CD4-positive, CD25-positive, alpha-beta regulatory T cell (primary cell): ENCODE measurements around the gene CPSF7. TPM values are rescaled to one million over a fixed set of nuclear protein-coding genes. Genes with fewer than 3 reads are reported as not detected.

Source experiments
- ATAC-seq, 2 donors: fragments of 150-1000 bp; cut with Tn5 transposase; one replicate each; pipeline ENCODE4 v1.10.0; 2021; ENCODE audit warnings: low read depth in 2 of 2, moderate number of reproducible peaks in 2 of 2, moderate library complexity in 1 of 2
- DNase-seq, 3 donors: peaks; one replicate each; pipeline versions ENCODE4 v3.0.0 to v3.0.0-alpha.2; 2012 to 2022; ENCODE audit warnings: mixed read lengths in 1 of 3
- H3K27ac ChIP-seq: one replicate; pipeline ENCODE4 v1.7.0; 2013; ENCODE audit warnings: mild to moderate bottlenecking, low read length; ENCODE audit not compliant: insufficient read depth, poor library complexity, severe bottlenecking
- H3K27me3 ChIP-seq: one replicate; pipeline ENCODE4 v1.7.0; 2013; ENCODE audit warnings: low read length; ENCODE audit not compliant: control insufficient read depth, insufficient read depth
- H3K36me3 ChIP-seq: one replicate; pipeline ENCODE4 v1.7.0; 2013; ENCODE audit warnings: mild to moderate bottlenecking, low read length, moderate library complexity; ENCODE audit not compliant: control insufficient read depth, insufficient read depth
- H3K4me1 ChIP-seq: 2 replicates; pipeline ENCODE4 v1.7.0; 2013; ENCODE audit warnings: mild to moderate bottlenecking, low read length; ENCODE audit not compliant: insufficient read depth, control insufficient read depth, poor library complexity, severe bottlenecking
- H3K4me3 ChIP-seq: one replicate; pipeline ENCODE4 v1.7.0; 2013; ENCODE audit warnings: low read depth, mild to moderate bottlenecking, low read length, moderate library complexity
- H3K9me3 ChIP-seq, 2 experiments: 1 replicate in 1 of 2; 2 replicates in 1 of 2; pipeline ENCODE4 v1.7.0; 2013; ENCODE audit warnings: low read length in 2 of 2, mild to moderate bottlenecking in 1 of 2, moderate library complexity in 1 of 2; ENCODE audit not compliant: control insufficient read depth in 2 of 2
- H3K27ac Mint-ChIP-seq, 3 donors: one replicate each; pipeline ENCODE4 v1.8.0; 2020 to 2022; ENCODE audit warnings: mild to moderate bottlenecking in 3 of 3, mixed read lengths in 3 of 3, moderate library complexity in 2 of 3
- H3K27me3 Mint-ChIP-seq: one replicate; pipeline ENCODE4 v1.8.0; 2022; ENCODE audit warnings: mild to moderate bottlenecking, mixed read lengths
- H3K36me3 Mint-ChIP-seq: one replicate; pipeline ENCODE4 v1.8.0; 2020; ENCODE audit warnings: mixed read lengths
- H3K4me1 Mint-ChIP-seq, 4 donors: one replicate each; pipeline ENCODE4 v1.8.0; 2020 to 2022; ENCODE audit warnings: mixed read lengths in 4 of 4, mild to moderate bottlenecking in 1 of 4
- H3K4me3 Mint-ChIP-seq, 4 donors: one replicate each; pipeline ENCODE4 v1.8.0; 2020 to 2022; ENCODE audit warnings: mild to moderate bottlenecking in 4 of 4, mixed read lengths in 4 of 4, moderate library complexity in 3 of 4
- H3K9me3 Mint-ChIP-seq, 7 donors: one replicate each; pipeline ENCODE4 v1.8.0; 2020 to 2022; ENCODE audit warnings: mixed read lengths in 7 of 7, mild to moderate bottlenecking in 3 of 7, moderate library complexity in 2 of 7
- polyA plus RNA-seq, 4 donors: library from polyadenylated mRNA; unstranded; fragments of 300-500 nt; fragmentation: Illumina TruSeq; gene quantifications; one replicate each; pipeline ENCODE4 v1.2.3, GENCODE V29; 2021
- total RNA-seq: library from RNA; stranded (reverse); gene quantifications from one replicate; pipeline ENCODE4 v1.2.3, GENCODE V29; 2022

The CPSF7 gene
- total and polyA plus RNA-seq, 5 donors from 2014 or later = 23.5 to 111 (median 26.0) TPM

- H3K4me3 Mint-ChIP-seq = no peak overlapping the region
- H3K4me3 ChIP-seq = no peak overlapping the region
- DNase-seq (no peak), ATAC-seq (no peak)
- no peaks in the 10 kb centered on the region for H3K4me1 ChIP-seq
- H3K27ac Mint-ChIP-seq = no peak overlapping the region
- no peaks in the 10 kb centered on the region for H3K27me3 ChIP-seq
- H3K9me3 Mint-ChIP-seq = no peaks in the 10 kb centered on the region
- H3K9me3 ChIP-seq = no peaks in the 10 kb centered on the region
- H3K4me1 Mint-ChIP-seq = peaks cover 3 to 9% (median 4%) of the 10 kb centered on the region in 4 donors
- no peak overlapping the region for H3K27ac ChIP-seq
- no peaks in the 10 kb centered on the region for H3K27me3 Mint-ChIP-seq
- H3K36me3 ChIP-seq = peaks cover 70% of the 10 kb centered on the region
- H3K36me3 Mint-ChIP-seq = peaks cover 24% of the 10 kb centered on the region
These were observed 25.7 kb downstream of the CPSF7 start for GRCh38 chr11:61404103-61404502.

- DNase-seq (no peak), ATAC-seq (no peak)
- Histone ChIP-seq H3K27ac (no peak overlapping the region), H3K27me3 (no peaks in the 10 kb centered on the region), H3K4me3 (no peak overlapping the region), H3K4me1 (no peaks in the 10 kb centered on the region), H3K36me3 (peaks cover 70% of the 10 kb centered on the region), H3K9me3 (no peaks in the 10 kb centered on the region)
- H3K27me3 Mint-ChIP-seq = no peaks in the 10 kb centered on the region
- peaks cover 24% of the 10 kb centered on the region for H3K36me3 Mint-ChIP-seq
- no peaks in the 10 kb centered on the region for H3K9me3 Mint-ChIP-seq
- H3K4me1 Mint-ChIP-seq = peaks cover 3 to 9% (median 4%) of the 10 kb centered on the region in 4 donors
- H3K4me3 Mint-ChIP-seq = no peak overlapping the region
- no peak overlapping the region for H3K27ac Mint-ChIP-seq
These were observed 26.1 kb downstream of the CPSF7 start for GRCh38 chr11:61403658-61404057.

GRCh38 chr11:61401573-61401972 lies 28.2 kb downstream of the CPSF7 start:
- Histone ChIP-seq H3K4me3 (no peak overlapping the region), H3K36me3 (peaks cover 65% of the 10 kb centered on the region), H3K27ac (no peak overlapping the region), H3K4me1 (no peaks in the 10 kb centered on the region), H3K9me3 (no peaks in the 10 kb centered on the region), H3K27me3 (no peaks in the 10 kb centered on the region)
- DNase-seq = no peak
- H3K27ac Mint-ChIP-seq = no peak overlapping the region
- H3K9me3 Mint-ChIP-seq = no peaks in the 10 kb centered on the region
- no peaks in the 10 kb centered on the region for H3K27me3 Mint-ChIP-seq
- H3K4me3 Mint-ChIP-seq = no peak overlapping the region
- peaks cover 3 to 9% (median 6%) of the 10 kb centered on the region in 4 donors for H3K4me1 Mint-ChIP-seq
- ATAC-seq = no peak
- peaks cover 26% of the 10 kb centered on the region for H3K36me3 Mint-ChIP-seq

- Histone ChIP-seq H3K9me3 (no peaks in the 10 kb centered on the region), H3K27ac (no peak overlapping the region), H3K36me3 (peaks cover 61% of the 10 kb centered on the region), H3K27me3 (no peaks in the 10 kb centered on the region), H3K4me1 (no peaks in the 10 kb centered on the region), H3K4me3 (no peak overlapping the region)
- Mint-ChIP-seq H3K27me3 (no peaks in the 10 kb centered on the region), H3K27ac (peak overlapping the region in 1 of 3 donors; percentile 27), H3K4me3 (no peak overlapping the region), H3K4me1 (peaks cover 3 to 9% (median 6%) of the 10 kb centered on the region in 4 donors), H3K36me3 (peaks cover 26% of the 10 kb centered on the region), H3K9me3 (no peaks in the 10 kb centered on the region)
- DNase-seq (no peak), ATAC-seq (no peak)
These were observed 28.6 kb downstream of the CPSF7 start for GRCh38 chr11:61401173-61401572.

GRCh38 chr11:61392981-61393595 lies 36.7 kb downstream of the CPSF7 start:
- ATAC-seq = peak; percentile 27 to 28
- DNase-seq = peak in 2 of 3 donors; percentile 18 to 48

DNA sequence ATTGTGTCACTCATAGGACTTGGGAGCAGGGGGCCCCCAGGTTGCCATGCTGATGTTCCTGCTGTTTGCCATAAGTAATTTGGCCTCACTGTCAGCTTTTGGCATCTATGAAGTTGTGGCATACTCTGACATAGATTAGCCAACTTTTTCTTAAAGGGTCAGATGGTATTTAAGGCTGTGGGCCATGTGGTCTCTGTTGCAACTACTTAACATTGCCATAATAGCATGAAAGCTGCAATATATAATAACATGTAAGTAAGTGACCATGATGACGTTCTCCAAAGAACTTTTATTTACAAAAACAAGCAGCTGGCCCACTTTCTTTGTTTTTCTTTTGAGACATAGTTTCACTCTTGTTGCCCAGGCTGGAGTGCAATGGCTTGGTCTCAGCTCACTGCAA lies 39.6 kb downstream of the CPSF7 start:
- ATAC-seq (no peak), DNase-seq (no peak)
- H3K36me3 ChIP-seq = peaks cover 3% of the 10 kb centered on the region
- H3K36me3 Mint-ChIP-seq = peaks cover 8% of the 10 kb centered on the region
- H3K27me3 Mint-ChIP-seq = no peaks in the 10 kb centered on the region
- peaks cover 21% of the 10 kb centered on the region for H3K4me1 ChIP-seq
- no peak overlapping the region for H3K4me3 ChIP-seq
- H3K9me3 Mint-ChIP-seq = peaks cover 0 to 2% (median 0%) of the 10 kb centered on the region in 7 donors
- no peaks in the 10 kb centered on the region for H3K9me3 ChIP-seq
- no peaks in the 10 kb centered on the region for H3K27me3 ChIP-seq
- H3K27ac ChIP-seq = no peak overlapping the region
- peaks cover 11 to 39% (median 21%) of the 10 kb centered on the region in 4 donors for H3K4me1 Mint-ChIP-seq
- H3K27ac Mint-ChIP-seq = peak overlapping the region in 1 of 3 donors; percentile 42
- peak overlapping the region in 2 of 4 donors; percentile 7 to 16 for H3K4me3 Mint-ChIP-seq

More at GRCh38 chr11:61392981-61393595, 36.7 kb downstream of the CPSF7 start:
- H3K9me3 ChIP-seq = no peaks in the 10 kb centered on the region
- H3K36me3 Mint-ChIP-seq = peaks cover 16% of the 10 kb centered on the region
- no peaks in the 10 kb centered on the region for H3K9me3 Mint-ChIP-seq
- peak overlapping the region; percentile 97 to 100 (median 99) for H3K27ac Mint-ChIP-seq
- peak overlapping the region; percentile 83 for H3K27ac ChIP-seq
- H3K36me3 ChIP-seq = peaks cover 17% of the 10 kb centered on the region
- peaks cover 5 to 35% (median 19%) of the 10 kb centered on the region in 4 donors for H3K4me1 Mint-ChIP-seq
- H3K4me1 ChIP-seq = peaks cover 21% of the 10 kb centered on the region
- peak overlapping the region; percentile 86 for H3K4me3 ChIP-seq
- peak overlapping the region; percentile 96 to 97 (median 96) for H3K4me3 Mint-ChIP-seq
- no peaks in the 10 kb centered on the region for H3K27me3 ChIP-seq
- no peaks in the 10 kb centered on the region for H3K27me3 Mint-ChIP-seq

- H3K36me3 Mint-ChIP-seq = no peaks in the 10 kb centered on the region
These were observed 45.2 kb downstream of the CPSF7 start for GRCh38 chr11:61384271-61385242.

More at GRCh38 chr11:61384271-61385242, 45.2 kb downstream of the CPSF7 start:
- Mint-ChIP-seq H3K27me3 (no peaks in the 10 kb centered on the region), H3K4me1 (peaks cover 0 to 9% (median 7%) of the 10 kb centered on the region in 4 donors), H3K27ac (no peak overlapping the region), H3K4me3 (no peak overlapping the region), H3K9me3 (peaks cover 0 to 2% (median 0%) of the 10 kb centered on the region in 7 donors)
- ATAC-seq = no peak
- no peak for DNase-seq
- H3K27me3 ChIP-seq = no peaks in the 10 kb centered on the region
- no peaks in the 10 kb centered on the region for H3K9me3 ChIP-seq
- no peaks in the 10 kb centered on the region for H3K4me1 ChIP-seq
- no peak overlapping the region for H3K4me3 ChIP-seq
- no peaks in the 10 kb centered on the region for H3K36me3 ChIP-seq
- H3K27ac ChIP-seq = no peak overlapping the region
